Measurements from ENCODE around the gene CAMTA1. TPM values are rescaled to one million over a fixed set of nuclear protein-coding genes. Genes with fewer than 3 reads are reported as not detected.

The CAMTA1 gene
- total RNA-seq, 1 donor from 2014 or later: 268 TPM

- Histone ChIP-seq H3K27ac (no peak overlapping the region), H3K36me3 (no peaks in the 10 kb centered on the region), H4K20me1 (ENCODE audit: low read depth) (no peaks in the 10 kb centered on the region), H3K4me1 (no peaks in the 10 kb centered on the region), H2AFZ (replicated peaks) (no peak overlapping the region), H3K79me2 (ENCODE audit: low read depth) (no peaks in the 10 kb centered on the region), H3K4me2 (no peak overlapping the region), H3F3A (ENCODE audit: low read depth) (no peaks in the 10 kb centered on the region), H3K9ac (no peak overlapping the region), H3K4me3 (no peak overlapping the region), H3K9me3 (ENCODE audit: low read depth) (no peaks in the 10 kb centered on the region), H3K27me3 (no peaks in the 10 kb centered on the region)
- Mint-ChIP-seq H3K36me3 (no peaks in the 10 kb centered on the region), H3K27ac (no peak overlapping the region), H3K4me3 (no peak overlapping the region), H3K9me3 (peaks cover 2% of the 10 kb centered on the region), H3K4me1 (peaks cover 12% of the 10 kb centered on the region), H3K27me3 (ENCODE audit: insufficient read depth, low read depth) (peaks cover 4% of the 10 kb centered on the region)
- DNase-seq (ENCODE audit: low spot score): no peak
- TF ChIP-seq, protein P1, sequence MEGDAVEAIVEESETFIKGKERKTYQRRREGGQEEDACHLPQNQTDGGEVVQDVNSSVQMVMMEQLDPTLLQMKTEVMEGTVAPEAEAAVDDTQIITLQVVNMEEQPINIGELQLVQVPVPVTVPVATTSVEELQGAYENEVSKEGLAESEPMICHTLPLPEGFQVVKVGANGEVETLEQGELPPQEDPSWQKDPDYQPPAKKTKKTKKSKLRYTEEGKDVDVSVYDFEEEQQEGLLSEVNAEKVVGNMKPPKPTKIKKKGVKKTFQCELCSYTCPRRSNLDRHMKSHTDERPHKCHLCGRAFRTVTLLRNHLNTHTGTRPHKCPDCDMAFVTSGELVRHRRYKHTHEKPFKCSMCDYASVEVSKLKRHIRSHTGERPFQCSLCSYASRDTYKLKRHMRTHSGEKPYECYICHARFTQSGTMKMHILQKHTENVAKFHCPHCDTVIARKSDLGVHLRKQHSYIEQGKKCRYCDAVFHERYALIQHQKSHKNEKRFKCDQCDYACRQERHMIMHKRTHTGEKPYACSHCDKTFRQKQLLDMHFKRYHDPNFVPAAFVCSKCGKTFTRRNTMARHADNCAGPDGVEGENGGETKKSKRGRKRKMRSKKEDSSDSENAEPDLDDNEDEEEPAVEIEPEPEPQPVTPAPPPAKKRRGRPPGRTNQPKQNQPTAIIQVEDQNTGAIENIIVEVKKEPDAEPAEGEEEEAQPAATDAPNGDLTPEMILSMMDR (IDR thresholded peaks at IDR 0.05): no peak
- TF ChIP-seq EZH2phosphoT487 (IDR thresholded peaks at IDR 0.05) (no peak), EZH2 (IDR thresholded peaks at IDR 0.05) (no peak)
These were observed 440.7 kb downstream of the CAMTA1 start for GRCh38 chr1:7225711-7226505.

GRCh38 chr1:7227654-7228053, 442.4 kb downstream of the CAMTA1 start:
- Mint-ChIP-seq H3K27me3 (ENCODE audit: insufficient read depth, low read depth) (peaks cover 6% of the 10 kb centered on the region), H3K4me3 (no peak overlapping the region), H3K27ac (no peak overlapping the region), H3K36me3 (no peaks in the 10 kb centered on the region), H3K4me1 (peaks cover 24% of the 10 kb centered on the region), H3K9me3 (peaks cover 2% of the 10 kb centered on the region)
- no peaks in the 10 kb centered on the region for H3K36me3 ChIP-seq
- H2AFZ ChIP-seq (replicated peaks): no peak overlapping the region
- H3K27me3 ChIP-seq: no peaks in the 10 kb centered on the region
- no peaks in the 10 kb centered on the region for H3K9me3 ChIP-seq (ENCODE audit: low read depth)
- H3K27ac ChIP-seq: no peak overlapping the region
- H3K4me2 ChIP-seq: no peak overlapping the region
- TF ChIP-seq, protein P1 (IDR thresholded peaks at IDR 0.05): no peak
- TF ChIP-seq EZH2 (IDR thresholded peaks at IDR 0.05): no peak
- no peak for TF ChIP-seq EZH2phosphoT487 (IDR thresholded peaks at IDR 0.05)
- peaks cover 14% of the 10 kb centered on the region for H3K4me1 ChIP-seq
- H3F3A ChIP-seq (ENCODE audit: low read depth): no peaks in the 10 kb centered on the region
- DNase-seq (ENCODE audit: low spot score): no peak
- no peaks in the 10 kb centered on the region for H4K20me1 ChIP-seq (ENCODE audit: low read depth)
- no peak overlapping the region for H3K9ac ChIP-seq
- no peak overlapping the region for H3K4me3 ChIP-seq
- no peaks in the 10 kb centered on the region for H3K79me2 ChIP-seq (ENCODE audit: low read depth)

- DNase-seq (ENCODE audit: low spot score): no peak
- TF ChIP-seq EZH2 (IDR thresholded peaks at IDR 0.05): no peak
- no peak for TF ChIP-seq EZH2phosphoT487 (IDR thresholded peaks at IDR 0.05)
- TF ChIP-seq, protein P1 (IDR thresholded peaks at IDR 0.05): no peak
- no peak overlapping the region for H3K9ac ChIP-seq
- H3K4me3 ChIP-seq: no peak overlapping the region
- peaks cover 22% of the 10 kb centered on the region for H3K4me1 ChIP-seq
- H3F3A ChIP-seq (ENCODE audit: low read depth): no peaks in the 10 kb centered on the region
- no peaks in the 10 kb centered on the region for H3K79me2 ChIP-seq (ENCODE audit: low read depth)
- H3K27me3 ChIP-seq: no peaks in the 10 kb centered on the region
- Mint-ChIP-seq H3K27me3 (ENCODE audit: insufficient read depth, low read depth) (peaks cover 8% of the 10 kb centered on the region), H3K4me3 (no peak overlapping the region), H3K4me1 (peaks cover 32% of the 10 kb centered on the region), H3K36me3 (no peaks in the 10 kb centered on the region), H3K9me3 (peaks cover 2% of the 10 kb centered on the region), H3K27ac (no peak overlapping the region)
- no peak overlapping the region for H3K4me2 ChIP-seq
- no peaks in the 10 kb centered on the region for H4K20me1 ChIP-seq (ENCODE audit: low read depth)
- no peaks in the 10 kb centered on the region for H3K9me3 ChIP-seq (ENCODE audit: low read depth)
- H3K27ac ChIP-seq: no peak overlapping the region
- H2AFZ ChIP-seq (replicated peaks): no peak overlapping the region
- no peaks in the 10 kb centered on the region for H3K36me3 ChIP-seq
These were observed 443.2 kb downstream of the CAMTA1 start for GRCh38 chr1:7228252-7228961.

Measured in neural progenitor cell (in vitro differentiated cells).